ENCODE results near the gene KCNC2.

KCNC2 gene

DNA sequence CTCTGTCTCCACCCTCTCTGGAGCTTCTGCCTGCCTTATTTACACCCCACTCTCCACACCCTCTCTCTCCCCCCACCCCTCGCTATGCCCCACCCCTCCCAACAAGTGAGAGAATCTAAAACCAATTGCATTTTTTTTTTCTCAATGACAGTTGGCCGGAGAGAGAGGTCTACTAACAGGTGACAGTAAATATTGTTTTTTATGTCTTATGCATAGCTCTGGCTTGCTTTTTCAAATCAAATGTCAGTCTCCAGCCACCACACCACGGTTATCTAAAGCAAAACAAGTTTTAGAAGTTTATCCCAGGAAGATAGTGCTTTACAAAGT is at the start of gene KCNC2:
Gene KCNC2, minus strand, starts transcription at position 28 of the 327 bp plus-strand sequence.
- no peak within 1 kb of the TSS for H3K9ac ChIP-seq (ENCODE audit: low read length)
- no peaks in the 10 kb centered on the region for H4K20me1 ChIP-seq (ENCODE audit: insufficient read depth, low read length)
- no peaks in the 10 kb centered on the region for H3K79me2 ChIP-seq (ENCODE audit: low read length)
- no peak within 1 kb of the TSS for H3K4me2 ChIP-seq (ENCODE audit: low read depth, low read length)
- no peak within 1 kb of the TSS for H3K27ac ChIP-seq (ENCODE audit: low read length)
- no peak for DNase-seq
- no peaks in the 10 kb centered on the region for H3K36me3 ChIP-seq (replicated peaks; ENCODE audit: insufficient read depth, low read length)
- no peaks in the 10 kb centered on the region for H3K9me2 ChIP-seq (replicated peaks; ENCODE audit: insufficient read depth, low read length)
- TF ChIP-seq EZH2phosphoT487 (IDR thresholded peaks at IDR 0.05; ENCODE audit: low read length): no peak
- TF ChIP-seq EZH2 (optimal IDR thresholded peaks at IDR 0.05; ENCODE audit: low read depth, low read length): no peak
- TF ChIP-seq, protein P1, sequence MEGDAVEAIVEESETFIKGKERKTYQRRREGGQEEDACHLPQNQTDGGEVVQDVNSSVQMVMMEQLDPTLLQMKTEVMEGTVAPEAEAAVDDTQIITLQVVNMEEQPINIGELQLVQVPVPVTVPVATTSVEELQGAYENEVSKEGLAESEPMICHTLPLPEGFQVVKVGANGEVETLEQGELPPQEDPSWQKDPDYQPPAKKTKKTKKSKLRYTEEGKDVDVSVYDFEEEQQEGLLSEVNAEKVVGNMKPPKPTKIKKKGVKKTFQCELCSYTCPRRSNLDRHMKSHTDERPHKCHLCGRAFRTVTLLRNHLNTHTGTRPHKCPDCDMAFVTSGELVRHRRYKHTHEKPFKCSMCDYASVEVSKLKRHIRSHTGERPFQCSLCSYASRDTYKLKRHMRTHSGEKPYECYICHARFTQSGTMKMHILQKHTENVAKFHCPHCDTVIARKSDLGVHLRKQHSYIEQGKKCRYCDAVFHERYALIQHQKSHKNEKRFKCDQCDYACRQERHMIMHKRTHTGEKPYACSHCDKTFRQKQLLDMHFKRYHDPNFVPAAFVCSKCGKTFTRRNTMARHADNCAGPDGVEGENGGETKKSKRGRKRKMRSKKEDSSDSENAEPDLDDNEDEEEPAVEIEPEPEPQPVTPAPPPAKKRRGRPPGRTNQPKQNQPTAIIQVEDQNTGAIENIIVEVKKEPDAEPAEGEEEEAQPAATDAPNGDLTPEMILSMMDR (IDR thresholded peaks at IDR 0.05; ENCODE audit: low read length): no peak
- H2AFZ ChIP-seq (ENCODE audit: low read length): no peak within 1 kb of the TSS
- no peaks in the 10 kb centered on the region for H3K27me3 ChIP-seq (replicated peaks; ENCODE audit: insufficient read depth, low read length)
- H3K4me3 ChIP-seq (ENCODE audit: low read length): no peak within 1 kb of the TSS
- H3K9me3 ChIP-seq (replicated peaks; ENCODE audit: insufficient read depth, low read length): no peaks in the 10 kb centered on the region
- H3F3A ChIP-seq (ENCODE audit: insufficient read depth, low read length): no peaks in the 10 kb centered on the region
- H3K4me1 ChIP-seq (ENCODE audit: low read length): no peaks in the 10 kb centered on the region

DNA sequence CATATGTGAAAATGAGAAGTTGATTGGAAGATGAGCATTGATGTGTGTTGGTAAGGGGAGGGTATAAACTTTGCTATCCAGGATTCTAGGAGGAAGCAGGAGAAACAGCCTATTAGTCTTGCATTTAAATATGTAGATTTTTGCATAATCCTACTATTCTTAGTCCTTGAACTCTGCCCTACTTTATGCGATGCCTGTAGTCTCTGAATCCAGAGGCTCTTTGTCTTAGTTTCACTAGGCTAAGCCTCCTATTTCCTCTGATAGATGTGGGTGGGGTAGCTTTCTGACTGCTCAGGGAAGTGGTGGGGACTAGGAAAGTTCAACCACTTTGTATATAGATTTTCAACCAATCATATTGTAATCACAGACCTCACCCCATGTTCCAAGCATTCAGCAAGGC is 49.5 kb upstream of the KCNC2 start:
- no peak overlapping the region for H2AFZ ChIP-seq (ENCODE audit: low read length)
- no peak overlapping the region for H3K9ac ChIP-seq (ENCODE audit: low read length)
- no peak overlapping the region for H3K4me2 ChIP-seq (ENCODE audit: low read depth, low read length)
- peaks cover 5% of the 10 kb centered on the region for H3K4me1 ChIP-seq (ENCODE audit: low read length)
- no peaks in the 10 kb centered on the region for H4K20me1 ChIP-seq (ENCODE audit: insufficient read depth, low read length)
- H3K36me3 ChIP-seq (replicated peaks; ENCODE audit: insufficient read depth, low read length): no peaks in the 10 kb centered on the region
- H3K27me3 ChIP-seq (replicated peaks; ENCODE audit: insufficient read depth, low read length): no peaks in the 10 kb centered on the region
- H3K9me2 ChIP-seq (replicated peaks; ENCODE audit: insufficient read depth, low read length): no peaks in the 10 kb centered on the region
- H3K79me2 ChIP-seq (ENCODE audit: low read length): no peaks in the 10 kb centered on the region
- no peaks in the 10 kb centered on the region for H3K9me3 ChIP-seq (replicated peaks; ENCODE audit: insufficient read depth, low read length)
- H3F3A ChIP-seq (ENCODE audit: insufficient read depth, low read length): no peaks in the 10 kb centered on the region
- H3K27ac ChIP-seq (ENCODE audit: low read length): no peak overlapping the region
- no peak overlapping the region for H3K4me3 ChIP-seq (ENCODE audit: low read length)
- no peak for DNase-seq
- TF ChIP-seq, protein P1 (IDR thresholded peaks at IDR 0.05; ENCODE audit: low read length): no peak
- TF ChIP-seq EZH2 (optimal IDR thresholded peaks at IDR 0.05; ENCODE audit: low read depth, low read length): no peak
- TF ChIP-seq EZH2phosphoT487 (IDR thresholded peaks at IDR 0.05; ENCODE audit: low read length): no peak

DNA sequence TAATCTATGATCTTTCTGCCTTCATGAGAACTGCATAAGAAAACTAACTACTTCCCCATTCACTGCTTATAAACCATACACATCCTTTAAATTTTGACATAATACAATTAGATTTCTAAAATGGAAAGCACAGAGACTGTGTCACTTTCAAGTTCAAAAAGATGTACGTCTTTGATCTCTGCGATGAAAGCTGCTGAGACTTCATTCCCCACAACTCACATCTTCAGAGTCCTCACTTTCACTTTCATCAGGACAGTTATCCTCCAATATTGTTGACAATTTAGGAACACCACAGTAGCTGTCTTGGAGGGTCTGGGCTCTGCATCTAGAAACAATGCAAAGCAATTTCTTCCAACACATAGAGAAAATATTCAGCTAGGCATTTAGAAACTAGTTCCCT is 47.9 kb upstream of the KCNC2 start:
- no peak for DNase-seq
- no peak overlapping the region for H3K27ac ChIP-seq (ENCODE audit: low read length)
- H3K4me3 ChIP-seq (ENCODE audit: low read length): no peak overlapping the region
- H3K9me3 ChIP-seq (replicated peaks; ENCODE audit: insufficient read depth, low read length): no peaks in the 10 kb centered on the region
- no peak overlapping the region for H3K4me2 ChIP-seq (ENCODE audit: low read depth, low read length)
- no peak overlapping the region for H2AFZ ChIP-seq (ENCODE audit: low read length)
- H3K9ac ChIP-seq (ENCODE audit: low read length): no peak overlapping the region
- no peaks in the 10 kb centered on the region for H3F3A ChIP-seq (ENCODE audit: insufficient read depth, low read length)
- no peaks in the 10 kb centered on the region for H3K27me3 ChIP-seq (replicated peaks; ENCODE audit: insufficient read depth, low read length)
- peaks cover 5% of the 10 kb centered on the region for H3K4me1 ChIP-seq (ENCODE audit: low read length)
- TF ChIP-seq, protein P1 (IDR thresholded peaks at IDR 0.05; ENCODE audit: low read length): no peak
- TF ChIP-seq EZH2phosphoT487 (IDR thresholded peaks at IDR 0.05; ENCODE audit: low read length) (no peak), EZH2 (optimal IDR thresholded peaks at IDR 0.05; ENCODE audit: low read depth, low read length) (no peak)
- H3K36me3 ChIP-seq (replicated peaks; ENCODE audit: insufficient read depth, low read length): no peaks in the 10 kb centered on the region
- no peaks in the 10 kb centered on the region for H4K20me1 ChIP-seq (ENCODE audit: insufficient read depth, low read length)
- H3K79me2 ChIP-seq (ENCODE audit: low read length): no peaks in the 10 kb centered on the region
- H3K9me2 ChIP-seq (replicated peaks; ENCODE audit: insufficient read depth, low read length): no peaks in the 10 kb centered on the region

Measured in MM.1S (cell line).